PC-9 (cell line): ENCODE measurements around the gene USP48.

Experiments
- EZH2 ChIP-seq: fragments of 200-600 bp; sonication (generic); IDR thresholded peaks from 2 replicates; pipeline ENCODE4 v1.8.0; 2017; ENCODE audit warnings: antibody characterized with exemption, low read depth
- TF ChIP-seq, protein P1 (sequence below): fragments of 200-600 bp; sonication (generic); conservative IDR thresholded peaks from 2 replicates; pipeline ENCODE4 v1.6.1; 2017; ENCODE audit warnings: mixed run types, antibody characterized with exemption, mild to moderate bottlenecking, moderate library complexity

DNA sequence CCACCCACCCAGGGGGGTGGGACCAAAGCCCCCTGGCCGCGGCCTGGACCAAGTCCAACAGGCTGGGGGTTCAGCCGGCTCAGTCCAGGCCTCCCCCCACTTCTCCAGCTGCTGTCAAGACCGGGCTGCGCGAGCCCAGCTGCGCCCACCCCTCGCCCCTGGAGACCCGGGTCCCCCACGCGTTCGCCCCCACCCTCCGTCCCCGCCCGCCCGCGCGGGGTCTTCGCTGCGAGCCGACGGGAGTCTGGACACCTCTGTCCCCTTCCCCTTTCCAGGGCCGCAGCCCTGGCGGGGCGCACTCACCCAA is 114.0 kb downstream of the USP48 start:
- TF ChIP-seq, protein P1, sequence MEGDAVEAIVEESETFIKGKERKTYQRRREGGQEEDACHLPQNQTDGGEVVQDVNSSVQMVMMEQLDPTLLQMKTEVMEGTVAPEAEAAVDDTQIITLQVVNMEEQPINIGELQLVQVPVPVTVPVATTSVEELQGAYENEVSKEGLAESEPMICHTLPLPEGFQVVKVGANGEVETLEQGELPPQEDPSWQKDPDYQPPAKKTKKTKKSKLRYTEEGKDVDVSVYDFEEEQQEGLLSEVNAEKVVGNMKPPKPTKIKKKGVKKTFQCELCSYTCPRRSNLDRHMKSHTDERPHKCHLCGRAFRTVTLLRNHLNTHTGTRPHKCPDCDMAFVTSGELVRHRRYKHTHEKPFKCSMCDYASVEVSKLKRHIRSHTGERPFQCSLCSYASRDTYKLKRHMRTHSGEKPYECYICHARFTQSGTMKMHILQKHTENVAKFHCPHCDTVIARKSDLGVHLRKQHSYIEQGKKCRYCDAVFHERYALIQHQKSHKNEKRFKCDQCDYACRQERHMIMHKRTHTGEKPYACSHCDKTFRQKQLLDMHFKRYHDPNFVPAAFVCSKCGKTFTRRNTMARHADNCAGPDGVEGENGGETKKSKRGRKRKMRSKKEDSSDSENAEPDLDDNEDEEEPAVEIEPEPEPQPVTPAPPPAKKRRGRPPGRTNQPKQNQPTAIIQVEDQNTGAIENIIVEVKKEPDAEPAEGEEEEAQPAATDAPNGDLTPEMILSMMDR: no peak
- no peak for TF ChIP-seq EZH2
